HG03520 (cell line): Measurements from ENCODE around the gene EEA1.

Source experiments
- ATAC-seq: cut with Tn5 transposase; IDR thresholded peaks from one replicate; pipeline ENCODE4 v1.9.1; 2021; ENCODE audit warnings: mild to moderate bottlenecking, moderate library complexity; ENCODE audit not compliant: unreplicated experiment

Gene EEA1

DNA sequence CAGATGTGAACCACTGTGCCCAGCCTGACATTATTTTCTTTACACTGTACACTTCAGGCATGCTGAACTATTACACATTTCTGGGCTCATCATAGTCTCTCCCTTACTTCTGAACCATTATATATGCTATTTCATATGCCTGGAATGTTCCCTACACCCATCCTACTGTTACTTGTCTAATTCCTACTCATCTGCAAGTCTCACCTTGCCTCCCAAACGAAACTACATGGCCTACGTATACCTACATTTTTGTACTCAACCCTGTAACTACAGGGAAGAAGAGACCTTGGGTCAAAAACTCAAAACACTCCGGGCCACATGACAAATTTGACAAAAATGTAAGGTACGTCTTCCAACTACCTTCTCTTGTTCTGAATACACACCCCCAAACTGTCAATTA lies 9.5 kb upstream of the EEA1 start:
- no peak for ATAC-seq

DNA sequence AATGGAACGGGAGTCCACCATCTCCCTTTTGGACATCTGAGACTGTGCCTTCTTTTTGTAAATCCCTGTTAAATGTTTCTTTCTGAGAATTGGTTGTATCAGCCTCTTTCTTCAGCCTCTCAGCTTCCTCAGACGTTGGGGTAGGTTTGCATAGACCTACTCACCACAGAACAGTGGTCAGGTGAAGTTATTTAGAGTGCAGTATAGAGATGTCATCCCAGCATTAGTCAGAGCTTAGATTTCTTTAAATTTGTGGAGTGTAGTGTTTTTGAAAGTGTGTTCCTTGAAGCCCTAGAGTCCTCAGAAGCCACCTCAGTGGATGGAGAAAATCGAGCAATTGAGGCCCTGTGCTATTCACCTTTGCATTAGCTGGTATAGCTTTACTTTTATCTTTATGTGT lies 8.9 kb upstream of the EEA1 start:
- peak; percentile 75 for ATAC-seq

DNA sequence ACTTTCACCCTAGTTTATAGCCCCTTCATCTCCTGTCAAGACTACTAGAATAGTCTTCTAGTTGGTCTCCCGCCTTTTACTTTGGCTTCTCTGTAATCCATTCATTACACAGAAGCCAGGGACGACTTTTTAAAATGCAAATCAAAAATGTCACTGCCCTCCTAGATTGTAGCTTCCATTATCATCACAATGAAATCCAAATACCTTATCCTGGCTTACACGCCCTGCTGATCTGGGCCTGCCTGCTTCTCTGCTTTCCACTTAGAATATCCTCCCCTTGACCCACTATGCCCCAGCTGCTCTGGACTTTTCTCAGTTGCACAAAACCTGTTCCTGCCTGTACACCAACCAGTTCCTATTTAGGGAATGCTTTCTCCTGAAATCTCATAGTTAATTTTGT lies 4.5 kb upstream of the EEA1 start:
- no peak for ATAC-seq

DNA sequence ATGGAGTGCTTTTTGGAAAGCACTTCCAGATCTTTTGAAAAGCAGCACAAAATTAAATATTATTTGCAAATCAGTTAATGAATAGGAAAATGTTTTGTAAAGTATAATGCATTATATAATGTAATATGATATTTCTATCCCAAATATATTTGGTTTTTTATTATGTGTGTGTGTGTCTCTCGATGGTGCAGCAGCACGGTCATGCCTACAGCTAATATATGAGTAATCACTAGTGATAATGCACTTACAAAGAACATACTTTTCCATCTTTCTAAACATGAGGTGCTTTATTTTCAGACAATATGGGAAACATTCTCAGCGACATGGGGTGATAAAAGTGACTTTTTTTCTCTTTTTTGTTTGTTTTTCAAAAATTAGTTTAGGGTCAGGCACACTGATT lies 1.3 kb upstream of the EEA1 start:
- ATAC-seq = no peak

- no peak for ATAC-seq
These were observed 888 bp upstream of the EEA1 start for GRCh38 chr12:92929983-92930382.

DNA sequence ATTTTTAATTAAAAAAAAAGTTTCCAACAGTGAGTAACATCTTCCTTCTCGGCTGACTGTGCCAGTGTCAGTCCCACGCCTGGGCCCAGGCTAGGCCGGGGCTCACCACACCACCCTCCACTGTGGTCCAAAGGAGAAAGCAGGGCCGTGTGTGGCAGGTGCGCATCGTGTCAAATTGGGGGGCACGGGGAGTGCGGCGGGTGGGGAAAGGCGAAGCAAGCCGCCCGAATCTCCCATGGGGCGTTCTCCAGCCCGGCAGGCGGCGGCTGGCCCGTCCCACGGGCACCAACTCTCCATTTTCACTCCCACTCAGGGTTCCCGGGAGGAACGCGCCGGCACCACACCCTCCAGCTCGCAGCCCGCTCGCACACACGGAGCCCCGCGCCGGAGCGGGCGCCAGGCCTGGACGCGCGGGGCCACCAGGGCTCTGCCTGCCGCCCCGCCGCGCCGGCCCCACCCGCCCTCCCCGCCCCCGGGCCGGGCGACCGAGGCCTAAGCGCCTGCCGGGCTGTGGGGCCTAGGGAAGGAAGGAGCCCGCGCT lies 604 bp downstream of the EEA1 start:
- no peak for ATAC-seq

DNA sequence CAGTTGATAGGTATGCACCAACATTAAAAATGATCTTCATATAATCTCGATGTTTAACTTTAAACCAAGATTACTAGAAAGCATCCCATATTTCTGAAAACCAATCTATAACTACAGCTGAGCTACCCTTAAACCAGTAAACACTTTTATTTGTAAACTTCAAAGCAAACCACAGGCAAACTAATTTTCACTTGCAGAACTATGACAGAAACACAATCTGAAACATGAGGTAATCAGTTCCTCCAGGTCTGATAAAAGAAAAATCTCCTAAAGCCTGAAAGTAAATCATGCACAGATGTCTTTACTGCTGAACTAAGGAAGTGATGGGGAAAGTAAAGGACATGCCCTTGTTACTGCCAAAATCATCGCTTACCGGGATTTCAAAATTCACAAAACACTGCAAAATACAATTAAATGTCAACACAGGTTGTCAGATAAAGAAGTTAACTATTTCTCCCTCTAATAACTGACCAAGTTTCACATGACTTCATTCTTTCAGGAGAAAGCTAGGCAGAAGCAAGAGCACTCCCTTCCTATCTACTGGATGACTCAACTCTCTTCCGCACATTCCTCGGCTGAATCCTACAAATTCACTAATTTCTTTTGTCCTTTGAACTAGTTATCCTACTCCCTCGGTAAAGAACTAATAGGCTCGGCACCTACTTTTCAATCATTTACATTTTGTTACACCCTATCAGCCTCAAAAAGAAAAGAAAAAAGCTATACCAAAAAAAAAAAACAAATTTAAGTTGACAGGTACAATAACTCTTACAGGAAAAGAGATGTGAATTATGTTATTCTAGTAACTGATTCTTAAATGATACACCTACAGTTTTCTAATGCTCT lies 1.4 kb downstream of the EEA1 start:
- ATAC-seq = no peak

DNA sequence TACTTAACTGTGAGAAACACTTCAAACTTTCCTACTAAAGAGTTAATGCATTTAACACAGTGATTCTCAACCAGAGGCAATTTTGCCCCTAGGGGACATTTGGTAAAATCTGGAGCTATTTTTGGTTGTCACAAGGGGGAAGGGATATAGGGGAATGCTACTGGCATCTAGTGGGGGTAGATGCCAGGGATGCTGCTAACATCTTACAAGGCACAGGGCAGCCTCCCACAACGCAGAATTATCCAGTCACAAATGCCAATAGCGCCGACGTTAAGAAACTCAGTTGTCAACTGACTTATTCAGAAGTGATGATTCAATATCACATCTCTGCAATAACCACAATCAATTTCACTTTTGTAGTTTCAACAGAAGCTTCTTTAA lies 2.0 kb downstream of the EEA1 start:
- peak; percentile 17 for ATAC-seq

DNA sequence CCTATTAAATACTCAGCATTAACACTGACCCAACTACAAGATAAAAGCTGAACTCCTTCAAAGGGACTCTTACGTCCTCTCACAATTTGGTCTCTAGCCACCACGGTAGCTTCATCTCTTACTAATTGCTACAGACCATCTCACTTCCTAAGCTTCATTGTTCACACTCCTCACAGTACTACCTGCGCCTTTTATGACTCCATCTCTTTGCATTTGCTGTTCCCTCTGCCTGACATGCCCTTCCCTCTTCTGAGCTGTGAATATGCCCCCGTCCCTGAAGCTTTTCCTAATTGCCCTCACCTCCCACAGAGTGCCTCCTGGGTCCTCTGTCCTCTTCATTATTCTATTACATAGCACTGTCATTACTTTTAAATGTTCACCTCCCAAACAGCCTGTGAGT lies 2.5 kb downstream of the EEA1 start:
- no peak for ATAC-seq

- ATAC-seq = peak; percentile 90
These were observed 7.2 kb downstream of the EEA1 start for GRCh38 chr12:92921877-92922276.

DNA sequence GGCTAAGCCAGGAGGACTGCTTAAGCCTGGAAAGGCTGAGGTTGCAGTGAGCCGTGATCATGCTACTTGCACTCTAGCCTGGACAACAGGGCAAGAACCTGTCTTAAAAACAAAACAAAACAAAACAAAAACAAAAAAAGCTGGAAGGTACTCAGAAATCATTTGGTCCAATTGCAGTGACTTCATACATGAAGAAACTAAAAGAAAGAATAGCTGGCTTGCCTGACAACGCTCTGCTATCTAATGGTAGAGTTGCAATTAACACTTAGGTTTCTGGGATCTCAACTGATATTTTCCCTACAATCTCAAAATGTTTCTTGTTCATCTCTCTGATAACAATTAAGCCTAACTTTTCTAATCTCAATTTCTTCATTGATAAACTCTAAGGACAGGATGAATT lies 13.7 kb downstream of the EEA1 start:
- ATAC-seq = no peak

DNA sequence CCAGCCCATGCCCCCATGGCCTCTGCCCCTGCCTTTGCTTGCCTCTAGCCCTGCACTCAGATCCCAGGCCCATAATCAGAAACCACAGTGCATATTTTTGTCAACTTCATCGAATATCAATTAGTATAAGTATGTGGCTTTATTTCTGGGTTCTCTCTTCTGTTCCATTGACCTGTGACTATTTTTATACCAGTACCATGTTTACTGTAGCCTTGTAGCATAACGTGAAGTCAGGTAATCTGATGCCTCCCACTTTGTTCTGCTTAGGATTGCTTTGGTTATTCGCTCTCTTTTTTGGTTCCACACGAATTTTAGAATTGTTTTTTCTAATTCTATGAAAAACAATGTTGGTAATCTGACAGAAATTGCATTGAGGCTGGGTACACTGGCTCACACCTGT lies 14.9 kb downstream of the EEA1 start:
- ATAC-seq = no peak

DNA sequence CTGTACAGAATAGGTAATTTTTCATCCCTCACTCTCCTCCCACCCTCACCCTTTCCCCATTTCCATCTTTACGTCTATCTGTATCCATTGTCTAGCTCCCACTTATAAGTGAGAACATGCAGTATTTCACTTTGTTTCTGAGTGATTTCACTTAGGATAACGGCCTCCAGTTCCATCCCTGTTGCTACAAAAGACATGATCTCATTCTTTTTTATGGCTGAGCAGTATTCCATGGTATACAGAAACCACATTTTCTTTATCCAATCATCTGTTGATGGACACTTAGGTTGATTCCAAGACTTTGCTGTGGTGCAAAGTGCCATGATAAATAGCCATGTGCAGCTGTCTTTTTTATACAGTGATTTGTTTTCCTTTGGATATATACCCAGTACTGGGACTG lies 16.4 kb downstream of the EEA1 start:
- ATAC-seq = no peak

DNA sequence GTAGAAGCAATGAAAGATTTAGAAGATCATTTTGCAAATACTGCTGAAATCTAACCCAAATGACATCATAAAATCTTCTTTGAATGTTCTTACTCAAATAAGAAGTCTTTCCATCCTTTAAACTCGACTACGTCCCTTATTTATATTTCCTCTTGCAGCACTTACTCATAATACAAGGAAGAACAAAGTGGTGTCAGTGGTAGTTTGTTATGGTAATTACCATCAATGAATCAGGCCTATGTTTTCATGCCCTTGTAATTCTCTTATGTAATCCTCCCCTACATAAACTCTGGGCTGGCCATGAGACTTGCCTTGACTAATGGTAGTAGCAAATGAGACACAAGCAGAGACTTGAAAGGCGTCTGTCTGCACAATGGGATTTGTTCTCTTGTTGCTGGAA lies 17.0 kb downstream of the EEA1 start:
- ATAC-seq = no peak

DNA sequence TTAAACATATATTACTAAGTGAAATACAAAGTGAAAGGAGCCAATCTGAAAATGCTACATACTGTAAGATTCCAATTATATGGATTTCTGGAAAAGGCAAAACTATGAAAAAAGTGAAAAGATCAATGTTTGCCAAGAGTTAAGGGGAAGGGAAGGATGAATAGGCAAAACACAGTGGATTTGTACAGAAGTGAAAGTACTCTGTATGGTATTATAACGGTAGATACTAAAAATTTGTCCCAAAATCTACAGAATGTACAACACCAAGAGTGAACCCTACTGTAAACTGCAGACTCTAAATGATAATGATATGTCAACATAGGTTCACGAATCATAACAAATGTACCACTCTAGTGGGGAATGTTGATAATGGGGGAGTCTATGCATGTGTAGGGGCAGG lies 17.8 kb downstream of the EEA1 start:
- ATAC-seq = no peak

DNA sequence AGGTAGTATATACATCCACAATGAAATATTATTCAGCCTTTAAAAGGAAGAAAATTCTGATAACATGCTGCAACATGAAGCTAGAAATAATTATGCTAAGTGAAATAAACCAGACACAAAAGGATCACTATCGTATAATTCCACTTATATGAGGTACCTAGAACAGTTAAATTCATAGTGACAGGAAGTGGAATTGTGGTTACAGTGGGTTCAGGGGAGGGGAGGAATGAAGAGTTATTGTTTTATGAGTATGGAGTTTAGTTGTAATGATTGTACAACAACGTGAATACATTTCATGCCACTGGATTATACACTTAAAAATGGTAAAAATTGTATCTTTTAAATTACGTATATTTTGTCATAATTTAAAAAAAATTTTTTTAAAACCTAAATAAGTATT lies 21.0 kb downstream of the EEA1 start:
- ATAC-seq = no peak

GRCh38 chr12:92905811-92906554 lies 23.1 kb downstream of the EEA1 start:
- no peak for ATAC-seq

DNA sequence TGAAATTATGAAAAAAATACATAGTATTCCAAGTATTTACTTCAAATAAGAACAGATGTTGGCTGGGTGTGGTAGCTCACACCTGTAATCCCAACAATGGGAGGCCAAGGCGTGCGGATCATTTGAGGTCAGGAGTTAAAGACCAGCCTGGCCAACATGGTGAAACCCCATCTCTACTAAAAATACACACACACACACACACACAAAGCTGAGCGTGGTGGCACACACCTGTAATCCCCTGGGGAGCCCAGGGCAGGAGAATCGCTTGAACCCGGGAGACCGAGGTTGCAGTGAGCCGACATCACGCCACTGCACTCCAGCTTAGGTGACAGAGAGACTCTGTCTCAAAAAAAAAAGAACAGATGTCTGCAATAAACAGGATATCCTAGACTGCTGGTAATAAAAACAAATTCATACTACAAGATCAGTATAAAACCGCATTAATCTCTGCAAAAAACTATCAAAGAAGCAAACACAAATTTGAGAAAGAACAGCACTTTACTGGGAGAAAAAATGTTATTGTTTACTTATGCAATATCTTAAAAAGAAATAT lies 23.8 kb downstream of the EEA1 start:
- ATAC-seq = no peak

DNA sequence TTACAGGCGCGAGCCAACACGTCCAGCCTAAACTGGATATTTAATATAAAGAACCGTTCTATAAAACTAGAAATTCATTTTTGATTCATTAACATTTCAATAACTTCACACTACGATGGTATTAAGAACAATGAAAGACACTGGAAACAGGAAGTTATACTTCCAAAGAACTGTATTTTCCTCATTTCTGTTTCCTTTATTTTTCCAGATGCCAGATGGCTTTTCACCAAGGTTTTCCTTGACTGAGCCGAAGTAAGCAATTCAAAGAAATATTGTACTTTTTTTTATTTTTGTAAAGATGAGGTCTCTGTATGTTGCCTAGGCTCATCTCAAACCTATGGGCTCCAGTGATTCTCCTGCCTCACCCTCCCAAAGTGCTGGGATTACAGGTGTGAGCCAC lies 28.2 kb downstream of the EEA1 start:
- no peak for ATAC-seq

- ATAC-seq = no peak
These were observed 29.6 kb downstream of the EEA1 start for GRCh38 chr12:92899386-92900001.

GRCh38 chr12:92898755-92899154 lies 30.3 kb downstream of the EEA1 start:
- no peak for ATAC-seq
